GM23338 (cell line): Measurements from ENCODE around the gene GOLGA7B.

ENCODE experiments used
- EZH2 ChIP-seq: fragments of 200-600 bp; sonication (generic); IDR thresholded peaks from one replicate; pipeline ENCODE4 v1.8.0; 2017; ENCODE audit warnings: antibody characterized with exemption, mild to moderate bottlenecking, low read depth; ENCODE audit not compliant: unreplicated experiment
- EZH2phosphoT487 ChIP-seq: fragments of 200-600 bp; sonication (generic); IDR thresholded peaks from one replicate; pipeline ENCODE4 v1.8.1; 2018; ENCODE audit warnings: antibody characterized with exemption; ENCODE audit not compliant: unreplicated experiment
- TF ChIP-seq, protein P1 (sequence below), 2 experiments: fragments of 200-600 bp in 1 of 2; sonication (generic) in 1 of 2; conservative IDR thresholded peaks; 2 replicates each; pipeline versions ENCODE4 v1.5.1 to v1.6.1; 2016 to 2017; ENCODE audit warnings: antibody characterized with exemption in 2 of 2, low read depth in 2 of 2, mild to moderate bottlenecking in 2 of 2, moderate library complexity in 1 of 2
- TF ChIP-seq, protein P2 (sequence below): IDR thresholded peaks from one replicate; pipeline ENCODE4 v1.6.1; 2018; ENCODE audit warnings: antibody characterized with exemption; ENCODE audit not compliant: unreplicated experiment

DNA sequence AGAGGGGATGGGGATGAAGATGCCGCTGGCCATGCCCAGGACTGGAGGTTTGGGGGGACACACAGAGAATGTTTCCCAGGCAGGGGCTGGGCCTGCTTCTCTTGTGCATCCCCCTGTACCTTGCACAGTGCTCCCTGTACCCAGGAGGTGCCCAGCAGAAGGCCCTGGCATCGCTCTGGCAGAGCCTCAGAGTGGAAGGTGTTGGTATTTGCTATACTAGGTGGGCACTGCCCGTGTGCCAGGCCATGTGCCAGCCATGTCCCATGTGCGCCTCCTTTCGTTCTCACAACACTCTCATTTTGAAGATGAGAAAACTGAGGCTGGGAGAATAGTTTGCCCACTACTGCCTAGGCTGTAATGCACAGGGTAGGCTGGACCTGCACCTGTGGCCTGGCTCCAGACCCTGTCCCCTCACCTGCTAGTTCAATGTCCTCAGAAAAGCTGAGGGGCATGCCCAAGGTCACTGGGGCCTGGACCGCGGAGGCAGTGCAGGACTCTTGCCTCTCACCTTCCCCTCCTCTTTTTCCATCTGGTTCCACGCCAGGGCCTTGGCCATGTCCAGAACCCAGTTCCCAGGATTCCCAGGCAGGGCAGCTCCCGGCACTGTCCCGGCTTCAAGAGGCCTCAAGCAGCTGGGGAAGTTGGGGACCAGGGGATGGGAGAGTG lies 64.7 kb downstream of the GOLGA7B start:
- TF ChIP-seq, protein P1, sequence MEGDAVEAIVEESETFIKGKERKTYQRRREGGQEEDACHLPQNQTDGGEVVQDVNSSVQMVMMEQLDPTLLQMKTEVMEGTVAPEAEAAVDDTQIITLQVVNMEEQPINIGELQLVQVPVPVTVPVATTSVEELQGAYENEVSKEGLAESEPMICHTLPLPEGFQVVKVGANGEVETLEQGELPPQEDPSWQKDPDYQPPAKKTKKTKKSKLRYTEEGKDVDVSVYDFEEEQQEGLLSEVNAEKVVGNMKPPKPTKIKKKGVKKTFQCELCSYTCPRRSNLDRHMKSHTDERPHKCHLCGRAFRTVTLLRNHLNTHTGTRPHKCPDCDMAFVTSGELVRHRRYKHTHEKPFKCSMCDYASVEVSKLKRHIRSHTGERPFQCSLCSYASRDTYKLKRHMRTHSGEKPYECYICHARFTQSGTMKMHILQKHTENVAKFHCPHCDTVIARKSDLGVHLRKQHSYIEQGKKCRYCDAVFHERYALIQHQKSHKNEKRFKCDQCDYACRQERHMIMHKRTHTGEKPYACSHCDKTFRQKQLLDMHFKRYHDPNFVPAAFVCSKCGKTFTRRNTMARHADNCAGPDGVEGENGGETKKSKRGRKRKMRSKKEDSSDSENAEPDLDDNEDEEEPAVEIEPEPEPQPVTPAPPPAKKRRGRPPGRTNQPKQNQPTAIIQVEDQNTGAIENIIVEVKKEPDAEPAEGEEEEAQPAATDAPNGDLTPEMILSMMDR (conservative IDR thresholded peaks at IDR 0.05; ENCODE audit: low read depth in 2 of 2) = no peak
- TF ChIP-seq EZH2 (no peak), EZH2phosphoT487 (no peak)
- TF ChIP-seq, protein P2, sequence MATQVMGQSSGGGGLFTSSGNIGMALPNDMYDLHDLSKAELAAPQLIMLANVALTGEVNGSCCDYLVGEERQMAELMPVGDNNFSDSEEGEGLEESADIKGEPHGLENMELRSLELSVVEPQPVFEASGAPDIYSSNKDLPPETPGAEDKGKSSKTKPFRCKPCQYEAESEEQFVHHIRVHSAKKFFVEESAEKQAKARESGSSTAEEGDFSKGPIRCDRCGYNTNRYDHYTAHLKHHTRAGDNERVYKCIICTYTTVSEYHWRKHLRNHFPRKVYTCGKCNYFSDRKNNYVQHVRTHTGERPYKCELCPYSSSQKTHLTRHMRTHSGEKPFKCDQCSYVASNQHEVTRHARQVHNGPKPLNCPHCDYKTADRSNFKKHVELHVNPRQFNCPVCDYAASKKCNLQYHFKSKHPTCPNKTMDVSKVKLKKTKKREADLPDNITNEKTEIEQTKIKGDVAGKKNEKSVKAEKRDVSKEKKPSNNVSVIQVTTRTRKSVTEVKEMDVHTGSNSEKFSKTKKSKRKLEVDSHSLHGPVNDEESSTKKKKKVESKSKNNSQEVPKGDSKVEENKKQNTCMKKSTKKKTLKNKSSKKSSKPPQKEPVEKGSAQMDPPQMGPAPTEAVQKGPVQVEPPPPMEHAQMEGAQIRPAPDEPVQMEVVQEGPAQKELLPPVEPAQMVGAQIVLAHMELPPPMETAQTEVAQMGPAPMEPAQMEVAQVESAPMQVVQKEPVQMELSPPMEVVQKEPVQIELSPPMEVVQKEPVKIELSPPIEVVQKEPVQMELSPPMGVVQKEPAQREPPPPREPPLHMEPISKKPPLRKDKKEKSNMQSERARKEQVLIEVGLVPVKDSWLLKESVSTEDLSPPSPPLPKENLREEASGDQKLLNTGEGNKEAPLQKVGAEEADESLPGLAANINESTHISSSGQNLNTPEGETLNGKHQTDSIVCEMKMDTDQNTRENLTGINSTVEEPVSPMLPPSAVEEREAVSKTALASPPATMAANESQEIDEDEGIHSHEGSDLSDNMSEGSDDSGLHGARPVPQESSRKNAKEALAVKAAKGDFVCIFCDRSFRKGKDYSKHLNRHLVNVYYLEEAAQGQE = no peak
